ACC112 (cell line): ENCODE data around the gene PITRM1.
A peak's percentile ranks its signal among the peaks of the same experiment; 100 is the strongest.
"Not testable (repeated sequence)": the region's sequence is repeated elsewhere in the genome, so short reads cannot be mapped to it uniquely, and the experiment has no call there.

Source experiments
- H2AFZ ChIP-seq: fragments of 200-600 bp; sonication (generic); one replicate; pipeline ENCODE4 v1.6.0; 2017; ENCODE audit warnings: antibody characterized with exemption, low read length; ENCODE audit not compliant: unreplicated experiment
- H3K27ac ChIP-seq: fragments of 200-600 bp; sonication (generic); 2 replicates; pipeline ENCODE4 v1.5.1; 2014; ENCODE audit warnings: low read depth, mild to moderate bottlenecking, antibody characterized with exemption, low read length, moderate library complexity
- H3K27me3 ChIP-seq: fragments of 200-600 bp; sonication (generic); 2 replicates; pipeline ENCODE4 v1.6.1; 2014; ENCODE audit warnings: mild to moderate bottlenecking, antibody characterized with exemption, low read length, moderate library complexity, mixed read lengths; ENCODE audit not compliant: insufficient read depth
- H3K36me3 ChIP-seq: fragments of 200-600 bp; sonication (generic); 2 replicates; pipeline ENCODE4 v1.6.1; 2016; ENCODE audit warnings: mild to moderate bottlenecking, antibody characterized with exemption, low read length, moderate library complexity, mixed read lengths; ENCODE audit not compliant: insufficient read depth
- H3K4me1 ChIP-seq: fragments of 200-600 bp; sonication (generic); one replicate; pipeline ENCODE4 v1.6.1; 2016; ENCODE audit warnings: low read length, mixed read lengths; ENCODE audit not compliant: insufficient read depth, unreplicated experiment, control insufficient read depth
- H3K4me3 ChIP-seq: fragments of 200-600 bp; sonication (generic); 2 replicates; pipeline ENCODE4 v1.5.1; 2014; ENCODE audit warnings: mild to moderate bottlenecking, low read depth, low read length
- H3K79me2 ChIP-seq: fragments of 200-600 bp; sonication (generic); one replicate; pipeline ENCODE4 v1.6.0; 2016; ENCODE audit warnings: low read length; ENCODE audit not compliant: control insufficient read depth, unreplicated experiment, insufficient read depth

PITRM1 gene

DNA sequence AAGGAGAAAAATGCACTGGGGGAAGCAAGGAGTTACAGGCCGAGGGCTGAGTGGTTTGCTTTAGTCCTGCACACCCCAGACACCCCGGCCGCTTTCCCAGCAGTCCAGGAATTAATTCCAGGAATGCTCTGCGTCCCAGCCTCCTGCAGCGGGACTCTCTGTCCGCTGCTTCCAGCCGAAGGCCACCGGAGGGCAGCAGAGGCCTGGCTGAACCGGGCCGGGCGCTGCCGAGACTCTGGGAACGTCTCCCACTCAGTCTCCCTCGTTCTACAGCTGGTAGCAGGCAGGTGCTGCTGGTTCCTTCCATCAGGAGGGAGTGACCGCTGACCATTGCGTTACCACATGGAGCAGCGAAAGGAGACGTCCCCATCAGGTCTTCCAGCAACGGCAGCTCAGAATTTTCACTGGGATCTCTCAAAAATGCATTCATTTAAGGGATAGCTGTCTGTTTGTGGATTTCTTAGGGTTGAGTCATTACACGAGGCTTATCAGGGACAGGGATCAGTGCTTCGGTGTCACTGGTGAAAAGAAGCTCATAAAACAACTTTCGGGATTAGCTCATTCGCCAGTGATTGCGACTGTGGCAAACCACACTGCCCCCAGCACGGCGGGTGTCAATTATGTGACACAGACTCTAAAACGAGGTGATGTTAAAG lies 24.9 kb upstream of the PITRM1 start:
- H2AFZ ChIP-seq: peak overlapping the region; percentile 3

GRCh38 chr10:3196958-3197347 lies 24.4 kb upstream of the PITRM1 start:
- H3K36me3 ChIP-seq: no peaks in the 10 kb centered on the region
- no peaks in the 10 kb centered on the region for H3K79me2 ChIP-seq
- H3K4me3 ChIP-seq: peak overlapping the region; percentile 73
- H3K27me3 ChIP-seq: no peaks in the 10 kb centered on the region
- no peak overlapping the region for H3K27ac ChIP-seq
- no peak overlapping the region for H2AFZ ChIP-seq
- H3K4me1 ChIP-seq: peaks cover 10% of the 10 kb centered on the region

More for the DNA sequence above, 24.9 kb upstream of the PITRM1 start:
- H3K27me3 ChIP-seq: no peaks in the 10 kb centered on the region
- H3K4me3 ChIP-seq: peak overlapping the region; percentile 73
- no peaks in the 10 kb centered on the region for H3K79me2 ChIP-seq
- H3K36me3 ChIP-seq: no peaks in the 10 kb centered on the region
- H3K27ac ChIP-seq: peak overlapping the region; percentile 24
- peaks cover 10% of the 10 kb centered on the region for H3K4me1 ChIP-seq

DNA sequence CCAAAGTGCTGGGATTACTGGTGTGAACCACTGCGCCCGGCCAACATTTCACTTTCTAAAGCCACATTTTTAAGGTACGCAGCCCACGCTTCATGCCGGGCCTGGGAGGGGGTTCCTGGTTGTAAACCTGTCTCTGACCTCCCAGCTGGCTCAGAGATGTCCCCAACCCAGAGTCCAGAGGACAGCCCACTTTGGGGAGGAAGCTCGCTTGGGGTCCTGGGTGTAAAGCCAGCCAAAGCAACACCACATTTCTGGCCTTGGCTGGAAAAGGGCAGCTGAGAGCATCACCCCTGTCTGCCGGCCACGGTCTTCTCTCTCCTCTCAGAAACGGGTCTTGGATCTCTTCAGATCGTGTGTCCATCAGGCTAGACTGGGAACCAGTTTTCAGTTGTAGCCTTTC lies 23.9 kb upstream of the PITRM1 start:
- Histone ChIP-seq H2AFZ (no peak overlapping the region), H3K79me2 (no peaks in the 10 kb centered on the region), H3K27me3 (no peaks in the 10 kb centered on the region), H3K4me3 (no peak overlapping the region), H3K36me3 (no peaks in the 10 kb centered on the region), H3K4me1 (peaks cover 10% of the 10 kb centered on the region), H3K27ac (no peak overlapping the region)

- no peaks in the 10 kb centered on the region for H3K27me3 ChIP-seq
- H3K36me3 ChIP-seq: no peaks in the 10 kb centered on the region
- peaks cover 10% of the 10 kb centered on the region for H3K4me1 ChIP-seq
- H2AFZ ChIP-seq: no peak overlapping the region
- H3K79me2 ChIP-seq: no peaks in the 10 kb centered on the region
- H3K27ac ChIP-seq: no peak overlapping the region
- no peak overlapping the region for H3K4me3 ChIP-seq
Measured at GRCh38 chr10:3195726-3196125, 23.1 kb upstream of the PITRM1 start.

DNA sequence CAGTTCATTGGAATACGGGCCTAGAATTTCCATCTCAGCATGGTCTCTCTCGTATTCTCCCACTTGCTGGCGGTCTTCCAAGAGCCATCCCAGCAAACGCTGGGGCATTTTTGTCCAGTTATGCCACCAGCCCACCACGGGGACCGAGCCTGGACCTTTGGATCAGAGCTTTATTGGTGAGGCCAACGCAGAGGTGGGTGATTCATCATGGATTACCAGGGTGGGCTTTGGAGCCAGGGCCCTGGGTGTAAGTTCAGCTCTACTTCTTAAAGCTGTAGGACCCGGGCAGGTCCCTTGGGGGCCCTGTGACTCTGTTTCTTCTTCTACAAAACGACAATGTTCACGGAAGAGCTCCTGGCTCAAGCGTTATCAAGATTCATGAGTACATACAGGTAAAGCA lies 22.7 kb upstream of the PITRM1 start:
- H3K4me1 ChIP-seq: peaks cover 10% of the 10 kb centered on the region
- no peaks in the 10 kb centered on the region for H3K79me2 ChIP-seq
- H3K36me3 ChIP-seq: no peaks in the 10 kb centered on the region
- H2AFZ ChIP-seq: no peak overlapping the region
- H3K27ac ChIP-seq: no peak overlapping the region
- H3K27me3 ChIP-seq: no peaks in the 10 kb centered on the region
- H3K4me3 ChIP-seq: no peak overlapping the region

GRCh38 chr10:3194871-3195270 lies 22.3 kb upstream of the PITRM1 start:
- no peak overlapping the region for H3K4me3 ChIP-seq
- no peaks in the 10 kb centered on the region for H3K79me2 ChIP-seq
- no peaks in the 10 kb centered on the region for H3K27me3 ChIP-seq
- peaks cover 10% of the 10 kb centered on the region for H3K4me1 ChIP-seq
- no peak overlapping the region for H3K27ac ChIP-seq
- no peaks in the 10 kb centered on the region for H3K36me3 ChIP-seq
- H2AFZ ChIP-seq: no peak overlapping the region

DNA sequence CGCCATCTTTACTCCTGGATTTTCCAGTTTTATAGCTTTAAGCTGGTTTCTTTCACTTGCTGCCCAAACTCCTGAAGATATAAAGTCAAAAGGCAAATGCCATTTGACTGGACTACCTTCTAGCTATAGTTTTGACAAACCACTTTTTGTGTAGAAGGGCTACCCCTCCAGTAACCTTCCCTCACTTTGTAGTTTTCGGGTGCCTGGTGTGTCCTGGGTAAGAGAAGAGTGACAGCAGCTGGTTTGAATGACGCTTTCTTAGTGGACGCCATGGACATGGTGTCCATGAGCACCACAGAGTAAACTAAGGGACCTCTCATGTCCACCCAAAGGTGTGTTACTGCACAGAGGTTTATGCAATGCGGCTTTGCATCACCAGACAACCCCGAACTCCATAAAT lies 21.2 kb upstream of the PITRM1 start:
- Histone ChIP-seq H3K4me3 (no peak overlapping the region), H2AFZ (no peak overlapping the region), H3K4me1 (peaks cover 10% of the 10 kb centered on the region), H3K27me3 (no peaks in the 10 kb centered on the region), H3K36me3 (no peaks in the 10 kb centered on the region), H3K79me2 (no peaks in the 10 kb centered on the region), H3K27ac (no peak overlapping the region)

DNA sequence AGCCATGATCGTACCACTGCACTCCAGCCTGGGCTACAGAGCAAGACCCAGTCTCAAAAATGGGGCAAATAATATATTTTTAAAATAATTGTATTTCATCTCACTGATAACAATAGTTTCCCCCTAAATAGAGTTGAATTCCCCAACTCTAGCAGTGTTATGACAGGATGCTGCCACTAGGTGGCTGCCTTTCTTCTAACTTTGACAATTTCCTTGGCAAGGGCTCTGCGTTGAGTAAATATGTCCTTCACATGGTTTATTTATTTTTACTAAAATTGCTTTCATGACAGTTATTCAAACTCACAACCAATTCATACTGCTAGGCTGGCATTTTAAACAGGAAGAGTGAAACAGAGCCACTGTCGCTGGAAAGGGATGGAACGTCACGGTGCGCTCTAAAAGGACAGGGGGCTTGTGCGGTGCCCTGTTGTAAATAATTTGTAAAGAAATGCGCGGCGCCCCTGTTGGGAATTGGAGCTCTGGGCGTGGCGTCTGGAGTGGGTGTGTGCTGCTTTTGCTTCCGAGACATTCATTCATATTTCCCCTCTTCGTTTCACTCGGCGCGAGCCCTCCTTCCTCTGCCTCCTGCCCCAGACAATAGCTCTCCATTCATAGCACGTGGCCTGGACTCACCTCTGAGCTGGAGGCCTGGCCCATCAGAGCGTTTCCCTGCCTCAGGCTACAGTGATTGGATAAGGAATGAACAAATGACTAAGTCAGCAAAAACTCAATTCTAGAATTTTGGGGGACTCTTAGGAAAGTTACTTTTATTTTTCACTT lies 20.5 kb upstream of the PITRM1 start:
- Histone ChIP-seq H3K79me2 (no peaks in the 10 kb centered on the region), H3K27me3 (no peaks in the 10 kb centered on the region), H2AFZ (no peak overlapping the region), H3K27ac (no peak overlapping the region), H3K4me1 (peaks cover 8% of the 10 kb centered on the region), H3K36me3 (no peaks in the 10 kb centered on the region), H3K4me3 (no peak overlapping the region)

- Histone ChIP-seq H3K4me3 (no peak overlapping the region), H2AFZ (no peak overlapping the region), H3K79me2 (no peaks in the 10 kb centered on the region), H3K27ac (no peak overlapping the region), H3K27me3 (no peaks in the 10 kb centered on the region), H3K36me3 (no peaks in the 10 kb centered on the region), H3K4me1 (no peaks in the 10 kb centered on the region)
Measured at GRCh38 chr10:3190817-3191216, 18.2 kb upstream of the PITRM1 start.

GRCh38 chr10:3187229-3187628 lies 14.6 kb upstream of the PITRM1 start:
- not testable (repeated sequence) for H2AFZ ChIP-seq, H3K79me2 ChIP-seq, H3K27ac ChIP-seq, H3K4me3 ChIP-seq, H3K36me3 ChIP-seq, H3K4me1 ChIP-seq
- H3K27me3 ChIP-seq: peaks cover 19% of the 10 kb centered on the region

- Histone ChIP-seq H3K27ac (no peak overlapping the region), H3K27me3 (peaks cover 19% of the 10 kb centered on the region), H3K4me1 (no peaks in the 10 kb centered on the region), H2AFZ (no peak overlapping the region), H3K4me3 (no peak overlapping the region), H3K36me3 (no peaks in the 10 kb centered on the region), H3K79me2 (no peaks in the 10 kb centered on the region)
Measured at GRCh38 chr10:3186368-3186767, 13.8 kb upstream of the PITRM1 start.
